Liver (tissue), 3 donors: ENCODE data around the gene ZNF79.

Experiments used
- EGR1 ChIP-seq, 2 donors: IDR thresholded peaks; 2 replicates each; pipeline ENCODE4 v1.6.1; 2016 to 2018; ENCODE audit warnings: antibody characterized with exemption in 2 of 2, low read depth in 2 of 2
- FOXA1 ChIP-seq: IDR thresholded peaks from 2 replicates; pipeline ENCODE4 v1.6.1; 2016; ENCODE audit warnings: antibody characterized with exemption
- GABPA ChIP-seq, 2 donors: IDR thresholded peaks in 1 of 2; conservative IDR thresholded peaks in 1 of 2; 2 replicates each; pipeline ENCODE4 v1.6.1; 2016; ENCODE audit warnings: antibody characterized with exemption in 2 of 2, mild to moderate bottlenecking in 1 of 2, moderate library complexity in 1 of 2
- HNF4A ChIP-seq, 2 donors: conservative IDR thresholded peaks; 2 replicates each; pipeline ENCODE4 v1.6.1; 2016; ENCODE audit warnings: antibody characterized with exemption in 2 of 2, mild to moderate bottlenecking in 2 of 2
- JUND ChIP-seq, 2 donors: IDR thresholded peaks; 2 replicates each; pipeline ENCODE4 v1.6.1; 2016; ENCODE audit warnings: antibody characterized with exemption in 2 of 2
- NR2F2 ChIP-seq: IDR thresholded peaks from 2 replicates; pipeline ENCODE4 v1.6.1; 2016; ENCODE audit warnings: antibody characterized with exemption
- RAD21 ChIP-seq, 2 donors: IDR thresholded peaks; 2 replicates each; pipeline ENCODE4 v1.6.1; 2016; ENCODE audit warnings: antibody characterized with exemption in 2 of 2, mild to moderate bottlenecking in 2 of 2
- TAF1 ChIP-seq: conservative IDR thresholded peaks from 2 replicates; pipeline ENCODE4 v1.6.1; 2016; ENCODE audit warnings: antibody characterized with exemption, mild to moderate bottlenecking
- YY1 ChIP-seq: IDR thresholded peaks from 2 replicates; pipeline ENCODE4 v1.6.1; 2016; ENCODE audit warnings: antibody characterized with exemption, mild to moderate bottlenecking
- TF ChIP-seq, protein P1 (sequence below): fragments of 150-350 bp; IDR thresholded peaks from 2 replicates; pipeline ENCODE4 v1.5.1; 2017; ENCODE audit warnings: improper control_type of control experiment, low read depth, low read length; ENCODE audit not compliant: missing input control
- TF ChIP-seq, protein P2 (sequence below): IDR thresholded peaks from 2 replicates; pipeline ENCODE4 v1.6.1; 2016; ENCODE audit warnings: antibody characterized with exemption, mild to moderate bottlenecking
- TF ChIP-seq, protein P3 (sequence below): IDR thresholded peaks from 2 replicates; pipeline ENCODE4 v1.6.1; 2016; ENCODE audit warnings: antibody characterized with exemption
- TF ChIP-seq, protein P4 (sequence below): IDR thresholded peaks from 2 replicates; pipeline ENCODE4 v1.6.1; 2016; ENCODE audit warnings: antibody characterized with exemption
- TF ChIP-seq, protein P5 (sequence below): IDR thresholded peaks from 2 replicates; pipeline ENCODE4 v1.6.1; 2016; ENCODE audit warnings: antibody characterized with exemption
- donor health status: healthy.
- donor health status: healthy.

DNA sequence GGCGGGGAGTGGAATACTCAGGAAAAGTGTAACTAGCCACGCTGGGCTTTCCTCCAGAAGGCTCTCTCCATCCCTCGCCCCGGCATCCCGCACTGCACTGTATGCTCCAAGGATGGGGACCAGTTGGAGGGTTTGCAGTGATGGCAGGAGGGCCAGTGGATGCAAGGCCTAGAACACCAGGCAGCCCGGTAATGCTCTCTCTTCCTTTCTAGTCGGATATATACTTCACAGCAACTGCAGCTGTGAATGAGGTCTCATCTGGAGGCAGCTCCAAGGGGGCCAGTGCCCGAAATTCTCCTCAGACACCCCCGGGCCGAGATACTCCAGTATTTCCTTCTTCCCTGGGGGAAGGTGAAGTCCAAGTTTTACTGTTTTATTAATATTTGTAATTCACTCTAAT is 37.2 kb upstream of the ZNF79 start:
- TF ChIP-seq RAD21 (IDR thresholded peaks at IDR 0.05) (no peak), FOXA1 (no peak), TAF1 (no peak), EGR1 (IDR thresholded peaks at IDR 0.05; ENCODE audit: low read depth in 2 of 2) (no peak), YY1 (no peak), JUND (IDR thresholded peaks at IDR 0.05) (no peak), NR2F2 (no peak), HNF4A (conservative IDR thresholded peaks at IDR 0.05) (no peak), GABPA (IDR thresholded peaks at IDR 0.05 in 1 of 2, conservative IDR thresholded peaks at IDR 0.05 in 1 of 2) (no peak)
- TF ChIP-seq, protein P1, sequence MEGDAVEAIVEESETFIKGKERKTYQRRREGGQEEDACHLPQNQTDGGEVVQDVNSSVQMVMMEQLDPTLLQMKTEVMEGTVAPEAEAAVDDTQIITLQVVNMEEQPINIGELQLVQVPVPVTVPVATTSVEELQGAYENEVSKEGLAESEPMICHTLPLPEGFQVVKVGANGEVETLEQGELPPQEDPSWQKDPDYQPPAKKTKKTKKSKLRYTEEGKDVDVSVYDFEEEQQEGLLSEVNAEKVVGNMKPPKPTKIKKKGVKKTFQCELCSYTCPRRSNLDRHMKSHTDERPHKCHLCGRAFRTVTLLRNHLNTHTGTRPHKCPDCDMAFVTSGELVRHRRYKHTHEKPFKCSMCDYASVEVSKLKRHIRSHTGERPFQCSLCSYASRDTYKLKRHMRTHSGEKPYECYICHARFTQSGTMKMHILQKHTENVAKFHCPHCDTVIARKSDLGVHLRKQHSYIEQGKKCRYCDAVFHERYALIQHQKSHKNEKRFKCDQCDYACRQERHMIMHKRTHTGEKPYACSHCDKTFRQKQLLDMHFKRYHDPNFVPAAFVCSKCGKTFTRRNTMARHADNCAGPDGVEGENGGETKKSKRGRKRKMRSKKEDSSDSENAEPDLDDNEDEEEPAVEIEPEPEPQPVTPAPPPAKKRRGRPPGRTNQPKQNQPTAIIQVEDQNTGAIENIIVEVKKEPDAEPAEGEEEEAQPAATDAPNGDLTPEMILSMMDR = no peak
- TF ChIP-seq, protein P2, sequence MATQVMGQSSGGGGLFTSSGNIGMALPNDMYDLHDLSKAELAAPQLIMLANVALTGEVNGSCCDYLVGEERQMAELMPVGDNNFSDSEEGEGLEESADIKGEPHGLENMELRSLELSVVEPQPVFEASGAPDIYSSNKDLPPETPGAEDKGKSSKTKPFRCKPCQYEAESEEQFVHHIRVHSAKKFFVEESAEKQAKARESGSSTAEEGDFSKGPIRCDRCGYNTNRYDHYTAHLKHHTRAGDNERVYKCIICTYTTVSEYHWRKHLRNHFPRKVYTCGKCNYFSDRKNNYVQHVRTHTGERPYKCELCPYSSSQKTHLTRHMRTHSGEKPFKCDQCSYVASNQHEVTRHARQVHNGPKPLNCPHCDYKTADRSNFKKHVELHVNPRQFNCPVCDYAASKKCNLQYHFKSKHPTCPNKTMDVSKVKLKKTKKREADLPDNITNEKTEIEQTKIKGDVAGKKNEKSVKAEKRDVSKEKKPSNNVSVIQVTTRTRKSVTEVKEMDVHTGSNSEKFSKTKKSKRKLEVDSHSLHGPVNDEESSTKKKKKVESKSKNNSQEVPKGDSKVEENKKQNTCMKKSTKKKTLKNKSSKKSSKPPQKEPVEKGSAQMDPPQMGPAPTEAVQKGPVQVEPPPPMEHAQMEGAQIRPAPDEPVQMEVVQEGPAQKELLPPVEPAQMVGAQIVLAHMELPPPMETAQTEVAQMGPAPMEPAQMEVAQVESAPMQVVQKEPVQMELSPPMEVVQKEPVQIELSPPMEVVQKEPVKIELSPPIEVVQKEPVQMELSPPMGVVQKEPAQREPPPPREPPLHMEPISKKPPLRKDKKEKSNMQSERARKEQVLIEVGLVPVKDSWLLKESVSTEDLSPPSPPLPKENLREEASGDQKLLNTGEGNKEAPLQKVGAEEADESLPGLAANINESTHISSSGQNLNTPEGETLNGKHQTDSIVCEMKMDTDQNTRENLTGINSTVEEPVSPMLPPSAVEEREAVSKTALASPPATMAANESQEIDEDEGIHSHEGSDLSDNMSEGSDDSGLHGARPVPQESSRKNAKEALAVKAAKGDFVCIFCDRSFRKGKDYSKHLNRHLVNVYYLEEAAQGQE = no peak
- TF ChIP-seq, protein P3, sequence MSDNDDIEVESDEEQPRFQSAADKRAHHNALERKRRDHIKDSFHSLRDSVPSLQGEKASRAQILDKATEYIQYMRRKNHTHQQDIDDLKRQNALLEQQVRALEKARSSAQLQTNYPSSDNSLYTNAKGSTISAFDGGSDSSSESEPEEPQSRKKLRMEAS = no peak
- TF ChIP-seq, protein P4, sequence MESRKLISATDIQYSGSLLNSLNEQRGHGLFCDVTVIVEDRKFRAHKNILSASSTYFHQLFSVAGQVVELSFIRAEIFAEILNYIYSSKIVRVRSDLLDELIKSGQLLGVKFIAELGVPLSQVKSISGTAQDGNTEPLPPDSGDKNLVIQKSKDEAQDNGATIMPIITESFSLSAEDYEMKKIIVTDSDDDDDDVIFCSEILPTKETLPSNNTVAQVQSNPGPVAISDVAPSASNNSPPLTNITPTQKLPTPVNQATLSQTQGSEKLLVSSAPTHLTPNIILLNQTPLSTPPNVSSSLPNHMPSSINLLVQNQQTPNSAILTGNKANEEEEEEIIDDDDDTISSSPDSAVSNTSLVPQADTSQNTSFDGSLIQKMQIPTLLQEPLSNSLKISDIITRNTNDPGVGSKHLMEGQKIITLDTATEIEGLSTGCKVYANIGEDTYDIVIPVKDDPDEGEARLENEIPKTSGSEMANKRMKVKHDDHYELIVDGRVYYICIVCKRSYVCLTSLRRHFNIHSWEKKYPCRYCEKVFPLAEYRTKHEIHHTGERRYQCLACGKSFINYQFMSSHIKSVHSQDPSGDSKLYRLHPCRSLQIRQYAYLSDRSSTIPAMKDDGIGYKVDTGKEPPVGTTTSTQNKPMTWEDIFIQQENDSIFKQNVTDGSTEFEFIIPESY = no peak
- TF ChIP-seq, protein P5, sequence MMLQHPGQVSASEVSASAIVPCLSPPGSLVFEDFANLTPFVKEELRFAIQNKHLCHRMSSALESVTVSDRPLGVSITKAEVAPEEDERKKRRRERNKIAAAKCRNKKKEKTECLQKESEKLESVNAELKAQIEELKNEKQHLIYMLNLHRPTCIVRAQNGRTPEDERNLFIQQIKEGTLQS = no peak
